ENCODE results near the gene TTLL5. TPM values are rescaled to one million over a fixed set of nuclear protein-coding genes. Genes with fewer than 3 reads are reported as not detected.

TTLL5 gene
- total RNA-seq, 2 donors from 2014 or later: 26.5 to 37.3 TPM

GRCh38 chr14:75804570-75805275 is 143.7 kb downstream of the TTLL5 start:
- no peak overlapping the region for H3K27ac ChIP-seq
- no peaks in the 10 kb centered on the region for H3K4me1 ChIP-seq
- intact Hi-C loops (cut with DNase I): no loop called here
- DNase-seq: no peak
- H3K9me3 ChIP-seq: no peaks in the 10 kb centered on the region
- TF ChIP-seq CTCF (IDR thresholded peaks at IDR 0.05): no peak
- no peaks in the 10 kb centered on the region for H3K36me3 ChIP-seq
- H3K9ac ChIP-seq (ENCODE audit: low read depth in 2 of 2, low read length in 2 of 2): no peak overlapping the region
- no peaks in the 10 kb centered on the region for H3K27me3 ChIP-seq
- no peak overlapping the region for H3K4me3 ChIP-seq

- H3K27ac ChIP-seq: no peak overlapping the region
- intact Hi-C loops (cut with DNase I): no loop called here
These were observed 144.6 kb downstream of the TTLL5 start for GRCh38 chr14:75805646-75806045.

GRCh38 chr14:75806352-75806832 is 145.3 kb downstream of the TTLL5 start:
- H3K4me3 ChIP-seq: no peak overlapping the region
- H3K9me3 ChIP-seq: no peaks in the 10 kb centered on the region
- no peaks in the 10 kb centered on the region for H3K27me3 ChIP-seq
- H3K27ac ChIP-seq: no peak overlapping the region
- H3K36me3 ChIP-seq: no peaks in the 10 kb centered on the region
- intact Hi-C loops (cut with DNase I): no loop called here
- no peak for TF ChIP-seq CTCF (IDR thresholded peaks at IDR 0.05)
- H3K4me1 ChIP-seq: no peaks in the 10 kb centered on the region
- H3K9ac ChIP-seq (ENCODE audit: low read depth in 2 of 2, low read length in 2 of 2): no peak overlapping the region
- DNase-seq: no peak

More at GRCh38 chr14:75805646-75806045, 144.6 kb downstream of the TTLL5 start:
- Histone ChIP-seq H3K9ac (ENCODE audit: low read depth in 2 of 2, low read length in 2 of 2) (no peak overlapping the region), H3K9me3 (no peaks in the 10 kb centered on the region), H3K4me1 (no peaks in the 10 kb centered on the region), H3K27me3 (no peaks in the 10 kb centered on the region), H3K4me3 (no peak overlapping the region), H3K36me3 (no peaks in the 10 kb centered on the region)
- TF ChIP-seq CTCF (IDR thresholded peaks at IDR 0.05): no peak
- no peak for DNase-seq

GRCh38 chr14:75807667-75808360 is 146.8 kb downstream of the TTLL5 start:
- Histone ChIP-seq H3K4me1 (no peaks in the 10 kb centered on the region), H3K27me3 (no peaks in the 10 kb centered on the region), H3K9me3 (no peaks in the 10 kb centered on the region), H3K4me3 (no peak overlapping the region), H3K27ac (no peak overlapping the region), H3K36me3 (no peaks in the 10 kb centered on the region), H3K9ac (ENCODE audit: low read depth in 2 of 2, low read length in 2 of 2) (no peak overlapping the region)
- no peak for TF ChIP-seq CTCF (IDR thresholded peaks at IDR 0.05)
- no peak for DNase-seq
- intact Hi-C loops (cut with DNase I): no loop called here

- Histone ChIP-seq H3K27ac (no peak overlapping the region), H3K9ac (ENCODE audit: low read depth in 2 of 2, low read length in 2 of 2) (no peak overlapping the region), H3K4me1 (no peaks in the 10 kb centered on the region), H3K9me3 (no peaks in the 10 kb centered on the region), H3K4me3 (no peak overlapping the region), H3K27me3 (no peaks in the 10 kb centered on the region), H3K36me3 (no peaks in the 10 kb centered on the region)
- intact Hi-C loops (cut with DNase I): no loop called here
- TF ChIP-seq CTCF (IDR thresholded peaks at IDR 0.05): no peak
- no peak for DNase-seq
These were observed 150.2 kb downstream of the TTLL5 start for GRCh38 chr14:75811136-75811829.
